ENCODE results near the gene MCF2L. TPM values are rescaled to one million over a fixed set of nuclear protein-coding genes. Genes with fewer than 3 reads are reported as not detected.

The MCF2L gene
- total RNA-seq, 1 experiment from 2014 or later = not detected

DNA sequence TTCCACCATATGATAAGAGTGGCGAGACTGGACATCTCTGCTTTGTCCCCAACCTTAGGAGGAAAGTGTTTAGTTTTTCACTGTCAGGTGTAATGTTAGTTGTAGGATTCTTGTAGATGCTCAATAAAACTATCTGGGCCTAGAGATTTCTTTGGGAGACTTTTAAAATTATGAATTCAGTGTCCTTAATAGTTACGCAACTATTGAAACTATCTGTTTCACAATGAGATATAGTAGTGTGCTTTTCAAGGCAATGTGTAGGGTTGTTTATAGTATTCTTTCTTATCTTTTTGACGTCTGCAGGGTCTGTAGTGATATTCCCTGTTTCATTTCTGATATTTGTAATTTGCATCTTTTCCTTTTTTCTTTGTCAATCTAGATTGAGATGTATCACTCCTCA lies 103.4 kb downstream of the MCF2L start:
- BruUV-seq (replicated peaks) = no TSS peak
- ChIA-PET CTCF (no interaction called here), POLR2A (no interaction called here)
- no peak for DNase-seq (ENCODE audit: unreplicated experiment)
- intact Hi-C loops (cut with micrococcal nuclease) = no loop called here
- H3K27me3 Mint-ChIP-seq (ENCODE audit: insufficient read depth, unreplicated experiment) = peaks cover 12% of the 10 kb centered on the region
- no peaks in the 10 kb centered on the region for H3K36me3 Mint-ChIP-seq (ENCODE audit: insufficient read depth, unreplicated experiment)
- TF ChIP-seq, protein P1, sequence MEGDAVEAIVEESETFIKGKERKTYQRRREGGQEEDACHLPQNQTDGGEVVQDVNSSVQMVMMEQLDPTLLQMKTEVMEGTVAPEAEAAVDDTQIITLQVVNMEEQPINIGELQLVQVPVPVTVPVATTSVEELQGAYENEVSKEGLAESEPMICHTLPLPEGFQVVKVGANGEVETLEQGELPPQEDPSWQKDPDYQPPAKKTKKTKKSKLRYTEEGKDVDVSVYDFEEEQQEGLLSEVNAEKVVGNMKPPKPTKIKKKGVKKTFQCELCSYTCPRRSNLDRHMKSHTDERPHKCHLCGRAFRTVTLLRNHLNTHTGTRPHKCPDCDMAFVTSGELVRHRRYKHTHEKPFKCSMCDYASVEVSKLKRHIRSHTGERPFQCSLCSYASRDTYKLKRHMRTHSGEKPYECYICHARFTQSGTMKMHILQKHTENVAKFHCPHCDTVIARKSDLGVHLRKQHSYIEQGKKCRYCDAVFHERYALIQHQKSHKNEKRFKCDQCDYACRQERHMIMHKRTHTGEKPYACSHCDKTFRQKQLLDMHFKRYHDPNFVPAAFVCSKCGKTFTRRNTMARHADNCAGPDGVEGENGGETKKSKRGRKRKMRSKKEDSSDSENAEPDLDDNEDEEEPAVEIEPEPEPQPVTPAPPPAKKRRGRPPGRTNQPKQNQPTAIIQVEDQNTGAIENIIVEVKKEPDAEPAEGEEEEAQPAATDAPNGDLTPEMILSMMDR (IDR thresholded peaks at IDR 0.05; ENCODE audit: unreplicated experiment) = no peak
- H3K9me3 Mint-ChIP-seq (ENCODE audit: unreplicated experiment) = no peaks in the 10 kb centered on the region
- no peak overlapping the region for H3K4me3 Mint-ChIP-seq (ENCODE audit: unreplicated experiment)
- no peaks in the 10 kb centered on the region for H3K4me1 Mint-ChIP-seq (ENCODE audit: insufficient read depth, unreplicated experiment)
- H3K27ac Mint-ChIP-seq (ENCODE audit: low read depth, unreplicated experiment) = no peak overlapping the region

DNA sequence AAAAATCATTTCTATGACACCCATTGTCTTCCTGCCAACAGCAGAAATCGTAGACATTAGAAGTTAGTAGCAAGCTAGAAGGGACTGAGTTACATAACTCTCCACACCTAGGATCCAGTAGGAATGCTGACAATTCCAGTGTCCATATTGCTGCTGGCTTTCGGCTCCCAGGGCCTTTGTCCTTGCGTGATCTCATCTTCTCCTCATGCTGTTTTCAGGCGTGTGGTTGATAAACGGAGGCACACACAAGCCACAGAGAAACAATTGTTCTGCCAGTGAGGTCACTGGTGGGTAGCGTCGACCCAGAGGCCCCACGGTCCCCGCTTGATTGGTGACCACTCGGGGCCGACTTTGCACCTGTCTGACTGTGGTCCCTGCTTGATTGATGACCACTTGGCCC lies 104.9 kb downstream of the MCF2L start:
- peaks cover 12% of the 10 kb centered on the region for H3K27me3 Mint-ChIP-seq (ENCODE audit: insufficient read depth, unreplicated experiment)
- POLR2A ChIA-PET = no interaction called here

DNA sequence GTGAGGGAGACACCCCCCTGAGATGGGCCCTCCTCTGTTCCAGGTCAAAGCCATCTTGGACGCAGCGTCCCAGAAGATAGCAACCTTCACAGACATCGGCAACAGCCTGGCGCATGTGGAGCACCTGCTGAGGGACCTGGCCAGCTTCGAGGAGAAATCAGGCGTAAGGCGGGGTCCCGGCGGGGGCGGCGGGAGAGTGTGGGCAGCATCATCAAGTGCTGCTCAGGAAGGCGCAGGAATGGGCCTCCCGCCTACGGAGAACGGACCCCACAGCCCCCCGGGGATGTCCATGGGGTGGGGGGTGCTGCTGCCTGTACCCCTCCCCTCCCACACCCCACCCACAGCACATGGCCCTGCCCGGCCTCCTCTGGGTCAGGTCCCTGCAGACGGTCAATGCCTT lies 105.4 kb downstream of the MCF2L start:
- ChIA-PET CTCF (no interaction called here), POLR2A (no interaction called here)
- no peaks in the 10 kb centered on the region for H3K9me3 Mint-ChIP-seq (ENCODE audit: unreplicated experiment)
- H3K4me3 Mint-ChIP-seq (ENCODE audit: unreplicated experiment) = no peak overlapping the region
- TF ChIP-seq, protein P1 (IDR thresholded peaks at IDR 0.05; ENCODE audit: unreplicated experiment) = no peak
- H3K36me3 Mint-ChIP-seq (ENCODE audit: insufficient read depth, unreplicated experiment) = no peaks in the 10 kb centered on the region
- no peak for DNase-seq (ENCODE audit: unreplicated experiment)
- H3K4me1 Mint-ChIP-seq (ENCODE audit: insufficient read depth, unreplicated experiment) = no peaks in the 10 kb centered on the region
- H3K27ac Mint-ChIP-seq (ENCODE audit: low read depth, unreplicated experiment) = no peak overlapping the region
- BruUV-seq (replicated peaks) = no TSS peak
- H3K27me3 Mint-ChIP-seq (ENCODE audit: insufficient read depth, unreplicated experiment) = peaks cover 12% of the 10 kb centered on the region
- intact Hi-C loops (cut with micrococcal nuclease) = no loop called here

More for the DNA sequence above, 104.9 kb downstream of the MCF2L start:
- CTCF ChIA-PET = interaction anchor here (0.7 kb wide), 1 partner anchor 327 kb away, joined by 3 read pairs; no protein-coding TSS in a partner anchor
- H3K4me1 Mint-ChIP-seq (ENCODE audit: insufficient read depth, unreplicated experiment) = no peaks in the 10 kb centered on the region
- intact Hi-C loops (cut with micrococcal nuclease) = no loop called here
- BruUV-seq (replicated peaks) = no TSS peak
- H3K27ac Mint-ChIP-seq (ENCODE audit: low read depth, unreplicated experiment) = no peak overlapping the region
- H3K4me3 Mint-ChIP-seq (ENCODE audit: unreplicated experiment) = no peak overlapping the region
- TF ChIP-seq, protein P1 (IDR thresholded peaks at IDR 0.05; ENCODE audit: unreplicated experiment) = no peak
- DNase-seq (ENCODE audit: unreplicated experiment) = no peak
- no peaks in the 10 kb centered on the region for H3K36me3 Mint-ChIP-seq (ENCODE audit: insufficient read depth, unreplicated experiment)
- H3K9me3 Mint-ChIP-seq (ENCODE audit: unreplicated experiment) = no peaks in the 10 kb centered on the region

GRCh38 chr13:113074876-113075275 lies 105.9 kb downstream of the MCF2L start:
- TF ChIP-seq, protein P1 (IDR thresholded peaks at IDR 0.05; ENCODE audit: unreplicated experiment) = no peak

More at GRCh38 chr13:113074876-113075275, 105.9 kb downstream of the MCF2L start:
- no peak overlapping the region for H3K4me3 Mint-ChIP-seq (ENCODE audit: unreplicated experiment)
- no peaks in the 10 kb centered on the region for H3K4me1 Mint-ChIP-seq (ENCODE audit: insufficient read depth, unreplicated experiment)
- intact Hi-C loops (cut with micrococcal nuclease) = no loop called here
- H3K27me3 Mint-ChIP-seq (ENCODE audit: insufficient read depth, unreplicated experiment) = peaks cover 12% of the 10 kb centered on the region
- ChIA-PET CTCF (interaction anchor here (0.6 kb wide), 1 partner anchor 135 kb away, joined by 3 read pairs; no protein-coding TSS in a partner anchor), POLR2A (no interaction called here)
- no peaks in the 10 kb centered on the region for H3K36me3 Mint-ChIP-seq (ENCODE audit: insufficient read depth, unreplicated experiment)
- DNase-seq (ENCODE audit: unreplicated experiment) = no peak
- no peaks in the 10 kb centered on the region for H3K9me3 Mint-ChIP-seq (ENCODE audit: unreplicated experiment)
- BruUV-seq (replicated peaks) = no TSS peak
- no peak overlapping the region for H3K27ac Mint-ChIP-seq (ENCODE audit: low read depth, unreplicated experiment)
